ENCODE data around the gene ALOX5.

Gene ALOX5

GRCh38 chr10:45416603-45417002 is 42.6 kb downstream of the ALOX5 start:
- TF ChIP-seq CTCF (conservative IDR thresholded peaks at IDR 0.05): no peak
- no peak overlapping the region for H3K27ac ChIP-seq

GRCh38 chr10:45417746-45418145 is 43.7 kb downstream of the ALOX5 start:
- no peak for TF ChIP-seq CTCF (conservative IDR thresholded peaks at IDR 0.05)
- no peak overlapping the region for H3K27ac ChIP-seq

- H3K27ac ChIP-seq: no peak overlapping the region
- no peak for TF ChIP-seq CTCF (conservative IDR thresholded peaks at IDR 0.05)
Observed at GRCh38 chr10:45418417-45418848, 44.4 kb downstream of the ALOX5 start.

- H3K27ac ChIP-seq: peak overlapping the region; percentile 84
Observed at GRCh38 chr10:45418849-45419675, 45.0 kb downstream of the ALOX5 start.

GRCh38 chr10:45419676-45420025 is 45.6 kb downstream of the ALOX5 start:
- peak overlapping the region; percentile 84 for H3K27ac ChIP-seq
- TF ChIP-seq CTCF (conservative IDR thresholded peaks at IDR 0.05): no peak

More at GRCh38 chr10:45418849-45419675, 45.0 kb downstream of the ALOX5 start:
- TF ChIP-seq CTCF (conservative IDR thresholded peaks at IDR 0.05): no peak

GRCh38 chr10:45420453-45421192 is 46.6 kb downstream of the ALOX5 start:
- TF ChIP-seq CTCF (conservative IDR thresholded peaks at IDR 0.05): no peak
- peak overlapping the region; percentile 84 for H3K27ac ChIP-seq

All from VCaP (cell line).